HCT116 (cell line): ENCODE data around the gene CADPS. TPM values are rescaled to one million over a fixed set of nuclear protein-coding genes. Genes with fewer than 3 reads are reported as not detected.

Source experiments
- ATAC-seq: fragments of 200-7000 bp; cut with Tn5 transposase; 2 replicates; pipeline ENCODE4 v1.9.1; 2020; ENCODE audit warnings: mild to moderate bottlenecking, moderate library complexity
- BruUV-seq: library from RNA; stranded (reverse); fragments of 400-500 nt; replicated peaks from 2 replicates; lab custom pipeline; 2021; lab: Mats Ljungman, UMichigan
- CTCF ChIA-PET: fragments of 300-600 bp; sonication (Branson Sonifier 250); formaldehyde crosslinking; loops from one replicate; lab custom pipeline; 2021; ENCODE audit warnings: antibody characterized with exemption; lab: Charles Lee
- POLR2A ChIA-PET: fragments of 300-600, 350-600 bp; sonication (Branson Sonifier 250); formaldehyde crosslinking; loops from one replicate; lab custom pipeline; 2021; ENCODE audit warnings: antibody characterized with exemption; lab: Charles Lee
- RAD21 ChIA-PET, 2 experiments: fragments of 300-600 bp; sonication (Branson Sonifier 250); formaldehyde crosslinking; loops; one replicate each; lab custom pipeline; 2023; ENCODE audit warnings: low total read pairs in 2 of 2; ENCODE audit not compliant: uncharacterized antibody in 2 of 2, unreplicated experiment in 2 of 2, low non-redundant PET in 1 of 2; lab: Charles Lee
- DNase-seq: peaks from one replicate; pipeline ENCODE4 v3.0.0-alpha.2; 2010; ENCODE audit warnings: low read depth, low spot score
- H2AFZ ChIP-seq: fragments of 200-600 bp; shearing (Covaris generic), sonication (generic); 2 replicates; pipeline ENCODE4 v1.6.1; 2017; ENCODE audit warnings: low read depth, mixed run types, mixed read lengths, antibody characterized with exemption, low read length; ENCODE audit not compliant: poor library complexity, severe bottlenecking
- H3K27ac ChIP-seq: 2 replicates; pipeline ENCODE4 v1.5.1; 2012; ENCODE audit warnings: low read depth, low read length
- H3K27me3 ChIP-seq: fragments of 200-600 bp; sonication (generic); 2 replicates; pipeline ENCODE4 v1.6.1; 2016; ENCODE audit warnings: mixed run types, low read length, mixed read lengths; ENCODE audit not compliant: insufficient read depth
- H3K36me3 ChIP-seq, 2 experiments: fragments of 200-500 bp in 1 of 2; fragments of 200-600 bp in 1 of 2; sonication (Bioruptor generic) in 1 of 2; sonication (generic) in 1 of 2; 2 replicates each; pipeline versions ENCODE4 v1.5.1 to v1.6.1; 2014 to 2016; ENCODE audit warnings: low read length in 2 of 2, inconsistent platforms in 1 of 2, mixed read lengths in 1 of 2, mixed run types in 1 of 2; ENCODE audit not compliant: insufficient read depth in 2 of 2, control insufficient read depth in 1 of 2
- H3K4me1 ChIP-seq, 2 experiments: fragments of 200-600 bp in 1 of 2; sonication (generic) in 1 of 2; 2 replicates each; pipeline versions ENCODE4 v1.5.1 to v1.6.1; 2012 to 2017; ENCODE audit warnings: low read length in 2 of 2, inconsistent platforms in 1 of 2, mild to moderate bottlenecking in 1 of 2, mixed read lengths in 1 of 2, mixed run types in 1 of 2, moderate library complexity in 1 of 2; ENCODE audit not compliant: insufficient read depth in 2 of 2, control insufficient read depth in 1 of 2
- H3K4me2 ChIP-seq: fragments of 200-600 bp; sonication (generic); 2 replicates; pipeline ENCODE4 v1.6.1; 2017; ENCODE audit warnings: mixed run types, low read length, mixed read lengths
- H3K4me3 ChIP-seq, 2 experiments: fragments of 200-600 bp in 1 of 2; sonication (generic) in 1 of 2; replicated peaks in 1 of 2; 2 replicates each; pipeline ENCODE4 v1.5.1; 2011 to 2016; ENCODE audit warnings: low read length in 2 of 2, control low read depth in 1 of 2, low read depth in 1 of 2, mild to moderate bottlenecking in 1 of 2, mixed read lengths in 1 of 2, mixed run types in 1 of 2
- H3K79me2 ChIP-seq: fragments of 200-600 bp; sonication (generic); 2 replicates; pipeline ENCODE4 v1.6.1; 2017; ENCODE audit warnings: mild to moderate bottlenecking, mixed run types, low read length, moderate library complexity, mixed read lengths; ENCODE audit not compliant: insufficient read depth
- H3K9ac ChIP-seq: fragments of 200-600 bp; sonication (generic); 2 replicates; pipeline ENCODE4 v1.6.1; 2016; ENCODE audit warnings: low read length, mixed read lengths
- H3K9me2 ChIP-seq: fragments of 200-600 bp; sonication (generic), shearing (Covaris generic); 2 replicates; pipeline ENCODE4 v1.6.1; 2017; ENCODE audit warnings: mixed run types, mild to moderate bottlenecking, moderate library complexity; ENCODE audit not compliant: insufficient read depth
- H3K9me3 ChIP-seq, 2 experiments: fragments of 200-500 bp in 1 of 2; fragments of 200-600 bp in 1 of 2; sonication (Bioruptor generic) in 1 of 2; sonication (generic) in 1 of 2; 2 replicates each; pipeline ENCODE4 v1.6.1; 2014 to 2017; ENCODE audit warnings: low read length in 2 of 2, mixed read lengths in 2 of 2, inconsistent platforms in 1 of 2, low read depth in 1 of 2, mild to moderate bottlenecking in 1 of 2, mixed run types in 1 of 2, moderate library complexity in 1 of 2; ENCODE audit not compliant: control insufficient read depth in 1 of 2, insufficient read depth in 1 of 2
- H4K20me1 ChIP-seq: fragments of 200-600 bp; sonication (generic), shearing (Covaris generic); 2 replicates; pipeline ENCODE4 v1.6.1; 2017; ENCODE audit warnings: mixed run types, mild to moderate bottlenecking, moderate library complexity; ENCODE audit not compliant: insufficient read depth
- CEBPB ChIP-seq: IDR thresholded peaks from 2 replicates; pipeline ENCODE4 v1.6.1; 2012; ENCODE audit warnings: low read depth
- CTCF ChIP-seq, 3 experiments: fragments of 200-600 bp in 1 of 3; sonication (generic) in 1 of 3; IDR thresholded peaks in 2 of 3; conservative IDR thresholded peaks in 1 of 3; 2 replicates each; pipeline ENCODE4 v1.5.1; 2012 to 2017; ENCODE audit warnings: low read depth in 2 of 3, low read length in 2 of 3, antibody characterized with exemption in 1 of 3, borderline replicate concordance in 1 of 3, control low read depth in 1 of 3, mild to moderate bottlenecking in 1 of 3, mixed read lengths in 1 of 3, mixed run types in 1 of 3, moderate library complexity in 1 of 3; ENCODE audit not compliant: insufficient read depth in 1 of 3
- EGR1 ChIP-seq: IDR thresholded peaks from 2 replicates; pipeline ENCODE4 v1.6.1; 2012; ENCODE audit warnings: low read depth
- EZH2 ChIP-seq: fragments of 200-600 bp; sonication (generic); IDR thresholded peaks from 2 replicates; pipeline ENCODE4 v1.6.1; 2017; ENCODE audit warnings: antibody characterized with exemption, mixed run types
- FOSL1 ChIP-seq: IDR thresholded peaks from 2 replicates; pipeline ENCODE4 v1.6.1; 2012; ENCODE audit warnings: low read depth
- JUND ChIP-seq: IDR thresholded peaks from 2 replicates; pipeline ENCODE4 v1.6.1; 2012
- MAX ChIP-seq: IDR thresholded peaks from 2 replicates; pipeline ENCODE4 v1.6.1; 2012
- SRF ChIP-seq: IDR thresholded peaks from 2 replicates; pipeline ENCODE4 v1.6.1; 2012; ENCODE audit warnings: low read depth
- ZBTB33 ChIP-seq: IDR thresholded peaks from 2 replicates; pipeline ENCODE4 v1.6.1; 2011; ENCODE audit warnings: mild to moderate bottlenecking, low read length, moderate library complexity; ENCODE audit not compliant: insufficient replicate concordance; ENCODE audit errors: extremely low read depth
- ZFX ChIP-seq: fragments of 450-650 bp; IDR thresholded peaks from 2 replicates; pipeline ENCODE4 v1.6.1; 2017
- intact Hi-C: fragments of 100-400 bp; cut with micrococcal nuclease; formaldehyde crosslinking; loops from 2 replicates; pipeline ENCODE4 v1.10.0; 2022
- total RNA-seq: library from RNA; stranded (reverse); gene quantifications from one replicate; pipeline ENCODE4 v1.2.1, GENCODE V29; 2021; ENCODE audit not compliant: unreplicated experiment

Gene CADPS
- total RNA-seq, 1 experiment from 2014 or later: not detected

GRCh38 chr3:62539762-62540161 is 335.5 kb downstream of the CADPS start:
- no peak overlapping the region for H3K9ac ChIP-seq
- intact Hi-C loops: no loop called here
- no TSS peak for BruUV-seq
- no peaks in the 10 kb centered on the region for H3K36me3 ChIP-seq
- H4K20me1 ChIP-seq: no peaks in the 10 kb centered on the region
- no peaks in the 10 kb centered on the region for H3K9me2 ChIP-seq
- no peak for DNase-seq
- POLR2A ChIA-PET: no interaction called here
- no peak overlapping the region for H3K4me3 ChIP-seq
- RAD21 ChIA-PET: no interaction called here
- CTCF ChIA-PET: no interaction called here
- no peak overlapping the region for H2AFZ ChIP-seq
- peaks cover 68% of the 10 kb centered on the region for H3K27me3 ChIP-seq
- H3K4me2 ChIP-seq: no peak overlapping the region
- no peaks in the 10 kb centered on the region for H3K4me1 ChIP-seq
- TF ChIP-seq CTCF (IDR thresholded peaks at IDR 0.05 in 2 of 3, conservative IDR thresholded peaks at IDR 0.05 in 1 of 3; ENCODE audit: borderline replicate concordance in 1 of 3, insufficient read depth in 1 of 3, low read depth in 2 of 3, low read length in 2 of 3) (no peak), FOSL1 (no peak), ZBTB33 (no peak), JUND (no peak), EZH2 (no peak), CEBPB (no peak), EGR1 (no peak), SRF (no peak), MAX (no peak), ZFX (no peak)
- H3K79me2 ChIP-seq: no peaks in the 10 kb centered on the region
- no peak for ATAC-seq
- H3K27ac ChIP-seq: no peak overlapping the region
- no peaks in the 10 kb centered on the region for H3K9me3 ChIP-seq
